Brain microvascular endothelial cell (primary cell): Measurements from ENCODE around the gene UPK1B.

Experiments used
- DNase-seq: peaks from one replicate; pipeline ENCODE4 v3.0.0-alpha.2; 2020
- H3K27ac ChIP-seq: fragments of 250-450 bp; sonication (Bioruptor Pico); 2 replicates; pipeline ENCODE4 v1.5.1; 2020; ENCODE audit warnings: mild to moderate bottlenecking, moderate library complexity
- H3K27me3 ChIP-seq: fragments of 250-450 bp; sonication (Bioruptor Pico); replicated peaks from 2 replicates; pipeline ENCODE4 v1.5.1; 2020; ENCODE audit warnings: mild to moderate bottlenecking
- H3K36me3 ChIP-seq: fragments of 250-450 bp; sonication (Bioruptor Pico); replicated peaks from 2 replicates; pipeline ENCODE4 v1.5.1; 2020; ENCODE audit warnings: mild to moderate bottlenecking
- H3K4me3 ChIP-seq: 2 replicates; pipeline ENCODE4 v1.5.1; 2011; ENCODE audit warnings: low read depth, mild to moderate bottlenecking, control low read depth, low read length, moderate library complexity
- CTCF ChIP-seq: IDR thresholded peaks from 2 replicates; pipeline ENCODE4 v1.5.1; 2011; ENCODE audit warnings: low read depth, mild to moderate bottlenecking, moderate library complexity, low read length, control low read depth, inconsistent platforms; ENCODE audit errors: missing control alignments
- in situ Hi-C: cut with HindIII; loops from 2 replicates; pipeline ENCODE4 v1.10.0; 2017; ENCODE audit warnings: low sequenced_read_pairs, low pct_ligation_motif_present

Gene UPK1B

GRCh38 chr3:119195911-119196310, 22.5 kb downstream of the UPK1B start:
- H3K27me3 ChIP-seq = no peaks in the 10 kb centered on the region
- H3K4me3 ChIP-seq = no peak overlapping the region
- TF ChIP-seq CTCF = no peak
- in situ Hi-C loops = no loop called here
- no peaks in the 10 kb centered on the region for H3K36me3 ChIP-seq
- no peak overlapping the region for H3K27ac ChIP-seq
- no peak for DNase-seq

GRCh38 chr3:119205209-119205608, 31.8 kb downstream of the UPK1B start:
- no peak overlapping the region for H3K4me3 ChIP-seq
- H3K36me3 ChIP-seq = no peaks in the 10 kb centered on the region
- DNase-seq = no peak
- TF ChIP-seq CTCF = no peak
- H3K27me3 ChIP-seq = no peaks in the 10 kb centered on the region
- in situ Hi-C loops = no loop called here
- no peak overlapping the region for H3K27ac ChIP-seq

GRCh38 chr3:119205685-119206084, 32.3 kb downstream of the UPK1B start:
- TF ChIP-seq CTCF = no peak
- no peak for DNase-seq
- H3K36me3 ChIP-seq = no peaks in the 10 kb centered on the region
- H3K4me3 ChIP-seq = no peak overlapping the region
- in situ Hi-C loops = no loop called here
- no peaks in the 10 kb centered on the region for H3K27me3 ChIP-seq
- no peak overlapping the region for H3K27ac ChIP-seq

GRCh38 chr3:119206611-119207511, 33.5 kb downstream of the UPK1B start:
- no peak for TF ChIP-seq CTCF
- Histone ChIP-seq H3K27ac (no peak overlapping the region), H3K27me3 (no peaks in the 10 kb centered on the region), H3K4me3 (no peak overlapping the region), H3K36me3 (no peaks in the 10 kb centered on the region)
- in situ Hi-C loops = no loop called here
- no peak for DNase-seq

- in situ Hi-C loops = no loop called here
- H3K36me3 ChIP-seq = peaks cover 2% of the 10 kb centered on the region
- no peak overlapping the region for H3K27ac ChIP-seq
- no peaks in the 10 kb centered on the region for H3K27me3 ChIP-seq
- DNase-seq = no peak
- H3K4me3 ChIP-seq = no peak overlapping the region
- TF ChIP-seq CTCF = no peak
Observed at GRCh38 chr3:119207512-119207875, 34.1 kb downstream of the UPK1B start.

GRCh38 chr3:119211193-119211592, 37.8 kb downstream of the UPK1B start:
- H3K36me3 ChIP-seq = peaks cover 10% of the 10 kb centered on the region

More at GRCh38 chr3:119211193-119211592, 37.8 kb downstream of the UPK1B start:
- TF ChIP-seq CTCF = no peak
- no peak for DNase-seq
- in situ Hi-C loops = no loop called here
- H3K27ac ChIP-seq = no peak overlapping the region
- H3K27me3 ChIP-seq = no peaks in the 10 kb centered on the region
- H3K4me3 ChIP-seq = no peak overlapping the region
